Urinary bladder (tissue), 4 donors: ENCODE data around the gene PRELP. TPM values are rescaled to one million over a fixed set of nuclear protein-coding genes. Genes with fewer than 3 reads are reported as not detected.
A peak's percentile ranks its signal among the peaks of the same experiment; 100 is the strongest.

ENCODE experiments used
- DNase-seq: peaks from one replicate; pipeline ENCODE4 v3.0.0-alpha.2; 2015; ENCODE audit errors: extremely low spot score
- H3K27ac ChIP-seq: one replicate; pipeline ENCODE4 v1.5.1; 2013; ENCODE audit warnings: low read depth, mild to moderate bottlenecking, moderate library complexity
- H3K36me3 ChIP-seq: one replicate; pipeline ENCODE4 v1.6.1; 2013; ENCODE audit warnings: mild to moderate bottlenecking, moderate library complexity; ENCODE audit not compliant: insufficient read depth
- H3K4me1 ChIP-seq: one replicate; pipeline ENCODE4 v1.6.1; 2013; ENCODE audit warnings: mild to moderate bottlenecking, moderate library complexity; ENCODE audit not compliant: insufficient read depth
- H3K4me3 ChIP-seq: one replicate; pipeline ENCODE4 v1.5.1; 2013; ENCODE audit warnings: low read depth, low read length
- WGBS: extraction: QIAGEN DNeasy Blood & Tissue Kit; methylation state at CpG from one replicate; pipeline ENCODE4 v1.1.7; 2013; 5-methylcytosine and 5-hydroxymethylcytosine counted together
- polyA plus RNA-seq: library from polyadenylated mRNA; stranded (reverse); fragments of 200-250 nt; gene quantifications from one replicate; pipeline ENCODE4 v1.2.3, GENCODE V29; 2013
- total RNA-seq: library from RNA; depleted of rRNA; stranded (reverse); fragments of >200 nt; gene quantifications from one replicate; pipeline ENCODE4 v1.2.3, GENCODE V29; 2014
- donor health status: healthy with polysubstance abuse.
- donor health status: healthy.

The PRELP gene
- total and polyA plus RNA-seq, 2 donors, result 6.3 to 232 TPM

- Histone ChIP-seq H3K4me3 (no peak overlapping the region), H3K4me1 (no peaks in the 10 kb centered on the region), H3K36me3 (no peaks in the 10 kb centered on the region), H3K27ac (no peak overlapping the region)
- WGBS, result 79% methylated on average over 9 of the region's 9 CpGs
- DNase-seq, result no peak
Measured at GRCh38 chr1:203473781-203474305, 1.8 kb upstream of the PRELP start.

- DNase-seq, result no peak
- WGBS, result 30% methylated on average over 9 of the region's 9 CpGs
- Histone ChIP-seq H3K27ac (no peak overlapping the region), H3K4me3 (peak overlapping the region; percentile 34), H3K36me3 (no peaks in the 10 kb centered on the region), H3K4me1 (no peaks in the 10 kb centered on the region)
Measured at GRCh38 chr1:203476216-203476814, 709 bp downstream of the PRELP start.

GRCh38 chr1:203477748-203478147 is 2.1 kb downstream of the PRELP start:
- no peak for DNase-seq
- 83% methylated on average over 3 of the region's 3 CpGs for WGBS
- H3K4me3 ChIP-seq, result peak overlapping the region; percentile 34
- no peaks in the 10 kb centered on the region for H3K4me1 ChIP-seq
- H3K27ac ChIP-seq, result peak overlapping the region; percentile 39
- no peaks in the 10 kb centered on the region for H3K36me3 ChIP-seq

- no peaks in the 10 kb centered on the region for H3K36me3 ChIP-seq
- H3K4me1 ChIP-seq, result no peaks in the 10 kb centered on the region
- no peak overlapping the region for H3K4me3 ChIP-seq
- H3K27ac ChIP-seq, result peak overlapping the region; percentile 54
- no peak for DNase-seq
- 32% methylated on average over 3 of the region's 3 CpGs for WGBS
Measured at GRCh38 chr1:203478231-203478630, 2.6 kb downstream of the PRELP start.

- Histone ChIP-seq H3K27ac (no peak overlapping the region), H3K4me1 (no peaks in the 10 kb centered on the region), H3K36me3 (no peaks in the 10 kb centered on the region), H3K4me3 (no peak overlapping the region)
- DNase-seq, result no peak
- 76% methylated on average over 5 of the region's 5 CpGs for WGBS
Measured at GRCh38 chr1:203478986-203479385, 3.4 kb downstream of the PRELP start.

- DNase-seq, result no peak
- Histone ChIP-seq H3K36me3 (no peaks in the 10 kb centered on the region), H3K27ac (no peak overlapping the region), H3K4me1 (no peaks in the 10 kb centered on the region), H3K4me3 (no peak overlapping the region)
- 49% methylated on average over 2 of the region's 2 CpGs for WGBS
Measured at GRCh38 chr1:203479646-203480045, 4.0 kb downstream of the PRELP start.

GRCh38 chr1:203480084-203480483 is 4.5 kb downstream of the PRELP start:
- DNase-seq, result no peak
- no peaks in the 10 kb centered on the region for H3K36me3 ChIP-seq
- H3K4me1 ChIP-seq, result no peaks in the 10 kb centered on the region
- WGBS, result 31% methylated on average over 2 of the region's 2 CpGs
- H3K4me3 ChIP-seq, result no peak overlapping the region
- H3K27ac ChIP-seq, result peak overlapping the region; percentile 54

- H3K4me3 ChIP-seq, result no peak overlapping the region
- 8% methylated on average over 6 of the region's 6 CpGs for WGBS
- H3K36me3 ChIP-seq, result no peaks in the 10 kb centered on the region
- no peaks in the 10 kb centered on the region for H3K4me1 ChIP-seq
- DNase-seq, result no peak
- H3K27ac ChIP-seq, result peak overlapping the region; percentile 54
Measured at GRCh38 chr1:203480525-203481084, 5.0 kb downstream of the PRELP start.

GRCh38 chr1:203481196-203481595 is 5.6 kb downstream of the PRELP start:
- H3K27ac ChIP-seq, result no peak overlapping the region
- no peaks in the 10 kb centered on the region for H3K36me3 ChIP-seq
- WGBS, result 46% methylated on average over 1 of the region's 1 CpG
- no peak for DNase-seq
- no peak overlapping the region for H3K4me3 ChIP-seq
- H3K4me1 ChIP-seq, result no peaks in the 10 kb centered on the region

- Histone ChIP-seq H3K36me3 (no peaks in the 10 kb centered on the region), H3K27ac (peak overlapping the region; percentile 52), H3K4me1 (no peaks in the 10 kb centered on the region), H3K4me3 (no peak overlapping the region)
- 79% methylated on average over 28 of the region's 28 CpGs for WGBS
- DNase-seq, result no peak
Measured at GRCh38 chr1:203486618-203487370, 11.2 kb downstream of the PRELP start.

- Histone ChIP-seq H3K27ac (no peak overlapping the region), H3K4me1 (no peaks in the 10 kb centered on the region), H3K4me3 (no peak overlapping the region), H3K36me3 (no peaks in the 10 kb centered on the region)
- DNase-seq, result no peak
- 86% methylated on average over 7 of the region's 7 CpGs for whole genome bisulfite sequencing
Measured at GRCh38 chr1:203488539-203488938, 12.9 kb downstream of the PRELP start.

- DNase-seq, result no peak
- Histone ChIP-seq H3K27ac (no peak overlapping the region), H3K4me1 (no peaks in the 10 kb centered on the region), H3K4me3 (no peak overlapping the region), H3K36me3 (no peaks in the 10 kb centered on the region)
- 94% methylated on average over 9 of the region's 9 CpGs for WGBS
Measured at GRCh38 chr1:203490607-203491006, 15.0 kb downstream of the PRELP start.

GRCh38 chr1:203491664-203492063 is 16.1 kb downstream of the PRELP start:
- no peak for DNase-seq
- Histone ChIP-seq H3K27ac (no peak overlapping the region), H3K4me1 (no peaks in the 10 kb centered on the region), H3K4me3 (no peak overlapping the region), H3K36me3 (no peaks in the 10 kb centered on the region)
- WGBS, result 65% methylated on average over 9 of the region's 9 CpGs
